Heart left ventricle (tissue), 16 donors: ENCODE results near the gene TMEM163. TPM values are rescaled to one million over a fixed set of nuclear protein-coding genes. Genes with fewer than 3 reads are reported as not detected.
"Not testable (repeated sequence)": the region's sequence is repeated elsewhere in the genome, so short reads cannot be mapped to it uniquely, and the experiment has no call there.

ENCODE experiments used
- ATAC-seq, 4 donors: fragments of 200-7000 bp; cut with Tn5 transposase; one replicate each; pipeline ENCODE4 v1.9.1; 2020 to 2022; ENCODE audit warnings: moderate library complexity in 4 of 4, mild to moderate bottlenecking in 3 of 4, moderate number of reproducible peaks in 1 of 4
- DNase-seq, 5 donors: peaks; one replicate each; pipeline ENCODE4 v3.0.0-alpha.2; 2020
- H3K27ac ChIP-seq, 12 donors: fragments of 200-600 bp; sonication (generic) in 4 of 12; one replicate each; pipeline versions ENCODE4 v1.5.0 to v1.8.0; 2016 to 2022; ENCODE audit warnings: mild to moderate bottlenecking in 2 of 12
- H3K27me3 ChIP-seq, 9 donors: fragments of 200-600 bp; sonication (generic) in 2 of 9; one replicate each; pipeline versions ENCODE4 v1.5.1 to v1.8.0; 2016 to 2022; ENCODE audit warnings: mild to moderate bottlenecking in 3 of 9
- H3K36me3 ChIP-seq, 9 donors: fragments of 200-600 bp; sonication (generic) in 2 of 9; one replicate each; pipeline versions ENCODE4 v1.5.0 to v1.8.0; 2018 to 2022; ENCODE audit warnings: mild to moderate bottlenecking in 2 of 9
- H3K4me1 ChIP-seq, 12 donors: fragments of 200-600 bp; sonication (generic) in 4 of 12; one replicate each; pipeline versions ENCODE4 v1.5.0 to v1.8.0; 2016 to 2022; ENCODE audit warnings: mild to moderate bottlenecking in 3 of 12
- H3K4me3 ChIP-seq, 12 donors: fragments of 200-600 bp; sonication (generic) in 4 of 12; one replicate each; pipeline versions ENCODE4 v1.5.0 to v1.8.0; 2017 to 2022; ENCODE audit warnings: mild to moderate bottlenecking in 9 of 12, moderate library complexity in 4 of 12
- H3K9me3 ChIP-seq, 12 donors: fragments of 200-600 bp; sonication (generic) in 4 of 12; one replicate each; pipeline versions ENCODE4 v1.5.0 to v1.8.0; 2016 to 2022; ENCODE audit warnings: mild to moderate bottlenecking in 1 of 12
- POLR2A ChIP-seq, 2 donors: fragments of 450-650 bp; IDR thresholded peaks; one replicate each; pipeline ENCODE4 v1.6.1; 2017; ENCODE audit warnings: antibody characterized with exemption in 2 of 2, mild to moderate bottlenecking in 2 of 2, moderate library complexity in 2 of 2
- WGBS, 4 donors: extraction: QIAGEN DNeasy Blood & Tissue Kit in 2 of 4; methylation state at CpG; one replicate each; pipeline versions ENCODE4 v1.1.5 to v1.1.7; 2013 to 2018; 5-methylcytosine and 5-hydroxymethylcytosine counted together
- intact Hi-C, 10 donors: fragments of 100-400 bp; cut with DNase I; formaldehyde crosslinking; loops; one replicate each; pipeline versions ENCODE4 v1.11.1 to v1.14.2; 2022
- polyA plus RNA-seq, 2 donors: library from polyadenylated mRNA; stranded (reverse); fragments of 200-250 nt; gene quantifications; one replicate each; pipeline ENCODE4 v1.2.3, GENCODE V29; 2013
- total RNA-seq, 9 donors: library from RNA; depleted of rRNA in 2 of 9; stranded (reverse); fragments of >200 nt in 2 of 9; fragmentation: NEBNext Ultra II Directional in 3 of 9; extraction: Animal tissue kit (Norgen Biotek cat#: 25700) in 3 of 9; gene quantifications; one replicate each; pipeline versions ENCODE4 v1.1.0 to v1.2.4, GENCODE V29; 2016 to 2023
- TF ChIP-seq, protein P1 (sequence below), 12 donors: fragments of 200-600 bp; sonication (generic) in 4 of 12; IDR thresholded peaks; one replicate each; pipeline versions ENCODE4 v1.5.0 to v1.8.0; 2018 to 2022; ENCODE audit warnings: antibody characterized with exemption in 12 of 12, mild to moderate bottlenecking in 5 of 12
- donor health status: ischemic (EF 13 %, LVEDD 7.1; RV severe dilation, severe dysfunction).
- donor health status: healthy with polysubstance abuse.
- donor health status: DM: no; HTN: yes; CAD: no.
- donor health status: DM: no; HTN: no; CAD: no.
- donor health status: ischemic (EF 25% LVEDD 6.9; RV normal size, moderate dysfunction).
- donor health status: ischemic (EF 25% LVEDD 5.7; RV mildly dilated, moderate dysfunction).
- donor health status: healthy.
- donor health status: DM: yes; HTN: yes; CAD: no.
- donor health status: ischemic (EF 35%, LVEDD 5.7; RV mildly dilated, moderate dysfunction).
- donor health status: nonischemic (EF 11% LVEDD 7.7; RV severe dilation, severe dysfunction).
- donor health status: DM: yes; HTN: yes; CAD: no.
- donor health status: PGD.
- donor health status: ischemic (EF 29% LVEDD 5.4; RV normal size, mild dysfunction).
- donor health status: nonischemic (EF 23%, LVEDD 6.1; RV moderate dilation, normal function).

TMEM163 gene
- total and polyA plus RNA-seq, 11 donors, result 0.14 to 1.4 (median 0.47) TPM

DNA sequence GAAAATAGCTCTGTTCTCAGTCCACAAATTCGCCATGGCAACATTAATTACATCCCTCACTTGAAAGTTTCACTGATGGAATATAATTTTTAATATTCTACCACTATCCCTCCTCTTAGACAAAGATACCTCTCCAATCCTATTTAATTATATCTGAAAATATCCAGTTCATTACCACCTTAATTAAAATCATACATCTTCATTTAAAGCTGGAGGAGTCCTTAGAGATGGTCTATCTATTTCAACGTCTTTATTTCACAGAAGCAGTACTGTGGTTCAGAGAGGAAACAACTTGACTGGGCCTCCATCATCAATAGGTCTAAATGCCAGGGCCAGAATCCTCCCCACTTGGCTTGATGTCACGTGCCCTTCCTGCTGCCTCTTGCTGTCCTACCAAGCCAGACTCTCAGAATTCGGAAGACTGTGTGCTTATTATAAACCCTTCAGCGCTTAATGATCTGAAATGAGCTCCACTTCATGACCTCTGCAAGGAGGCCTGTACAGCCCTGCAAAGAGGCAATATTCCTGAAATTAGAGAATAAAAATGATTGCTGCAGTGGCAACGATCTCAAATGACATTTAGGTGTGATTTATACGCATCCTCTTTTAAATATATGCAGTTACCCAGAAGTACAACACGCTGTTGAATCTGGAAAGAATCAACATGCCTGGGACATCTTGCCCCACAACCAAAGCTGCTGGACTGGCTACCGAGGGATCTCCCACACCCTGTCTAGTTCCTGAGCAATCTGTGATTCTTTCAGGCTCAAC, 146.3 kb downstream of the TMEM163 start:
- no peak overlapping the region for H3K27ac ChIP-seq
- WGBS, 4 donors, result 79 to 88% (median 82%) methylated on average over 9 of the region's 9 CpGs
- peaks cover 0 to 4% (median 0%) of the 10 kb centered on the region in 9 donors for H3K27me3 ChIP-seq
- intact Hi-C loops, result no loop called here
- no peaks in the 10 kb centered on the region for H3K9me3 ChIP-seq
- no peaks in the 10 kb centered on the region for H3K36me3 ChIP-seq
- DNase-seq (no peak), ATAC-seq (no peak)
- H3K4me3 ChIP-seq, result no peak overlapping the region
- TF ChIP-seq, protein P1, sequence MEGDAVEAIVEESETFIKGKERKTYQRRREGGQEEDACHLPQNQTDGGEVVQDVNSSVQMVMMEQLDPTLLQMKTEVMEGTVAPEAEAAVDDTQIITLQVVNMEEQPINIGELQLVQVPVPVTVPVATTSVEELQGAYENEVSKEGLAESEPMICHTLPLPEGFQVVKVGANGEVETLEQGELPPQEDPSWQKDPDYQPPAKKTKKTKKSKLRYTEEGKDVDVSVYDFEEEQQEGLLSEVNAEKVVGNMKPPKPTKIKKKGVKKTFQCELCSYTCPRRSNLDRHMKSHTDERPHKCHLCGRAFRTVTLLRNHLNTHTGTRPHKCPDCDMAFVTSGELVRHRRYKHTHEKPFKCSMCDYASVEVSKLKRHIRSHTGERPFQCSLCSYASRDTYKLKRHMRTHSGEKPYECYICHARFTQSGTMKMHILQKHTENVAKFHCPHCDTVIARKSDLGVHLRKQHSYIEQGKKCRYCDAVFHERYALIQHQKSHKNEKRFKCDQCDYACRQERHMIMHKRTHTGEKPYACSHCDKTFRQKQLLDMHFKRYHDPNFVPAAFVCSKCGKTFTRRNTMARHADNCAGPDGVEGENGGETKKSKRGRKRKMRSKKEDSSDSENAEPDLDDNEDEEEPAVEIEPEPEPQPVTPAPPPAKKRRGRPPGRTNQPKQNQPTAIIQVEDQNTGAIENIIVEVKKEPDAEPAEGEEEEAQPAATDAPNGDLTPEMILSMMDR (IDR thresholded peaks at IDR 0.05), result no peak
- TF ChIP-seq POLR2A (IDR thresholded peaks at IDR 0.05), result no peak
- no peaks in the 10 kb centered on the region for H3K4me1 ChIP-seq

DNA sequence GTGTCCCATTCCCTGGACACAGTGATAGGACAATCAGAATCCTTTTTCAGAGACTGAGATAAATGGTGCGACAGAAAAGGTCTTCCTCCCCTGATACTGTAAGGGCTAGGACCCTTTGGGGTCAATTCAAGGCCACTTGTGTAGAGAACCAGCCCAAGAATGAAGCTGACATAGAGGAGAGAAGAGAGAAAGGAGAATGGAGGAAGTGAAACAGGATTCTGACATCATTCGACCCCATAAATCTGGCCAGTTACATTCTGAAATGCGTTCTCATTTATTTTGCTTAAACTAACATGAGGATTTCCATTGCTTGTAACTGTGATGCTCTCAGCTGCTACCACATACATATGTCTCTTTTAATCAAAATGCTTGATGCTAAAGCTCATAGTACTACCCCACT, 148.1 kb downstream of the TMEM163 start:
- TF ChIP-seq, protein P1 (IDR thresholded peaks at IDR 0.05), result no peak
- no peak for TF ChIP-seq POLR2A (IDR thresholded peaks at IDR 0.05)
- Histone ChIP-seq H3K4me1 (no peaks in the 10 kb centered on the region), H3K27ac (no peak overlapping the region), H3K4me3 (no peak overlapping the region), H3K27me3 (peaks cover 0 to 5% (median 0%) of the 10 kb centered on the region in 9 donors), H3K9me3 (no peaks in the 10 kb centered on the region), H3K36me3 (no peaks in the 10 kb centered on the region)
- DNase-seq, result no peak
- no peak for ATAC-seq
- intact Hi-C loops, result no loop called here
- 42 to 64% (median 52%) methylated on average over 3 of the region's 3 CpGs for WGBS, 4 donors

- H3K4me1 ChIP-seq, result no peaks in the 10 kb centered on the region
- no peak overlapping the region for H3K4me3 ChIP-seq
- no peak for DNase-seq
- peaks cover 0 to 5% (median 0%) of the 10 kb centered on the region in 9 donors for H3K27me3 ChIP-seq
- H3K36me3 ChIP-seq, result no peaks in the 10 kb centered on the region
- intact Hi-C loops, result no loop called here
- 94 to 99% (median 97%) methylated on average over 2 of the region's 2 CpGs for WGBS, 4 donors
- no peaks in the 10 kb centered on the region for H3K9me3 ChIP-seq
- no peak overlapping the region for H3K27ac ChIP-seq
- no peak for ATAC-seq
- TF ChIP-seq, protein P1 (IDR thresholded peaks at IDR 0.05), result no peak
- TF ChIP-seq POLR2A (IDR thresholded peaks at IDR 0.05), result no peak
Measured at GRCh38 chr2:134568413-134568812, 150.4 kb downstream of the TMEM163 start.

DNA sequence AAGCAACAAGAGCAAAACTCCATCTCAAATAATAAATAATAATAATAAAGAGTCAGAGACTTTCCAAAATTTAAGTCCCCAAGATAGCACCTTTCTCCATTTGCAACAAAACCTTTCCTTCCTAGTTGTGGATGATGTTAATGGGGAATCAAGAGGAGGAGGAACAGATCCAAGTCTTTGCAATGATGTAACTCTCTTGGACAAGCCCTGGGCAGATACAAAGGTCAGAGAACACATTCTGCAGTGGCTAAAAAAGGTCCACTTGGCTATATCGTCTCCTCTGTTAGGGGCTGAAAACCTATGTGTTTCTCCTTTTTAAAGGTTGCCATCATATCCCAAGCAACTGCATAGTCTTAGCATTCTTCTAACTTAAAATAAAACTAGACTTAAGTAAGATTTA, 151.1 kb downstream of the TMEM163 start:
- ATAC-seq, result no peak
- H3K4me3 ChIP-seq, result no peak overlapping the region
- no peaks in the 10 kb centered on the region for H3K9me3 ChIP-seq
- no peaks in the 10 kb centered on the region for H3K4me1 ChIP-seq
- DNase-seq, result no peak
- no peaks in the 10 kb centered on the region for H3K36me3 ChIP-seq
- H3K27me3 ChIP-seq, result peaks cover 0 to 5% (median 0%) of the 10 kb centered on the region in 9 donors
- intact Hi-C loops, result no loop called here
- no peak overlapping the region for H3K27ac ChIP-seq
- 53 to 64% (median 60%) methylated on average over 1 of the region's 1 CpG for WGBS, 4 donors
- TF ChIP-seq, protein P1 (IDR thresholded peaks at IDR 0.05), result no peak
- TF ChIP-seq POLR2A (IDR thresholded peaks at IDR 0.05), result no peak

- H3K27me3 ChIP-seq, DNase-seq, ATAC-seq, intact Hi-C loops, H3K36me3 ChIP-seq, H3K4me1 ChIP-seq, H3K4me3 ChIP-seq, H3K9me3 ChIP-seq, H3K27ac ChIP-seq: not testable (repeated sequence)
- WGBS, 4 donors, result 90 to 92% (median 91%) methylated on average over 5 of the region's 5 CpGs
Measured at GRCh38 chr2:134564955-134565354, 153.8 kb downstream of the TMEM163 start.
